Mesendoderm (in vitro differentiated cells): Measurements from ENCODE around the gene RSPH1.

ENCODE experiments used
- DNase-seq: peaks from one replicate; pipeline ENCODE4 v3.0.0; 2013
- H2AK5ac ChIP-seq: 2 replicates; pipeline ENCODE4 v1.6.1; 2013; ENCODE audit warnings: low read length, inconsistent platforms
- H2BK120ac ChIP-seq: 2 replicates; pipeline ENCODE4 v1.6.1; 2013; ENCODE audit warnings: low read depth, mild to moderate bottlenecking, low read length, moderate library complexity, mixed read lengths
- H2BK15ac ChIP-seq: replicated peaks from 2 replicates; pipeline ENCODE4 v1.6.1; 2013; ENCODE audit warnings: low read depth, mild to moderate bottlenecking, moderate library complexity
- H2BK5ac ChIP-seq: 2 replicates; pipeline ENCODE4 v1.6.1; 2013; ENCODE audit warnings: low read length, inconsistent platforms
- H3K18ac ChIP-seq: 2 replicates; pipeline ENCODE4 v1.6.1; 2013; ENCODE audit warnings: mild to moderate bottlenecking, low read length, mixed read lengths
- H3K23ac ChIP-seq: one replicate; pipeline ENCODE4 v1.6.1; 2013; ENCODE audit warnings: low read length
- H3K27ac ChIP-seq: 2 replicates; pipeline ENCODE4 v1.5.1; 2013; ENCODE audit warnings: low read depth, mild to moderate bottlenecking, inconsistent platforms, low read length, moderate library complexity
- H3K27me3 ChIP-seq: 2 replicates; pipeline ENCODE4 v1.6.1; 2013; ENCODE audit warnings: low read length, control low read depth, mild to moderate bottlenecking, inconsistent platforms; ENCODE audit not compliant: insufficient read depth, poor library complexity
- H3K36me3 ChIP-seq: 2 replicates; pipeline ENCODE4 v1.6.1; 2013; ENCODE audit warnings: low read length, inconsistent platforms; ENCODE audit not compliant: control insufficient read depth, insufficient read depth
- H3K4ac ChIP-seq: one replicate; pipeline ENCODE4 v1.6.1; 2013; ENCODE audit warnings: low read depth, mild to moderate bottlenecking, low read length, moderate library complexity
- H3K4me1 ChIP-seq: 2 replicates; pipeline ENCODE4 v1.6.1; 2013; ENCODE audit warnings: low read depth, low read length, inconsistent platforms; ENCODE audit not compliant: control insufficient read depth
- H3K4me2 ChIP-seq: 2 replicates; pipeline ENCODE4 v1.6.1; 2013; ENCODE audit warnings: low read length
- H3K4me3 ChIP-seq: 2 replicates; pipeline ENCODE4 v1.5.1; 2013; ENCODE audit warnings: mild to moderate bottlenecking, low read length
- H3K56ac ChIP-seq: one replicate; pipeline ENCODE4 v1.6.1; 2013; ENCODE audit warnings: low read length
- H3K79me1 ChIP-seq: 2 replicates; pipeline ENCODE4 v1.6.1; 2013; ENCODE audit warnings: low read length, inconsistent platforms
- H3K79me2 ChIP-seq: 2 replicates; pipeline ENCODE4 v1.6.1; 2013; ENCODE audit warnings: mild to moderate bottlenecking, low read length; ENCODE audit not compliant: control insufficient read depth, insufficient read depth
- H3K9ac ChIP-seq: 2 replicates; pipeline ENCODE4 v1.6.1; 2013; ENCODE audit warnings: low read length, inconsistent platforms
- H4K5ac ChIP-seq: one replicate; pipeline ENCODE4 v1.6.1; 2013; ENCODE audit warnings: low read length
- H4K8ac ChIP-seq: one replicate; pipeline ENCODE4 v1.6.1; 2013; ENCODE audit warnings: low read depth, mild to moderate bottlenecking, control low read depth, low read length, moderate library complexity
- WGBS: extraction: QIAGEN DNeasy Blood & Tissue Kit; methylation state at CpG from one replicate; pipeline ENCODE4 v1.1.7; 2013; ENCODE audit warnings: low lambda C conversion rate, missing lambda C conversion rate; ENCODE audit not compliant: insufficient coverage; ENCODE audit errors: extremely low coverage; 5-methylcytosine and 5-hydroxymethylcytosine counted together

RSPH1 gene

DNA sequence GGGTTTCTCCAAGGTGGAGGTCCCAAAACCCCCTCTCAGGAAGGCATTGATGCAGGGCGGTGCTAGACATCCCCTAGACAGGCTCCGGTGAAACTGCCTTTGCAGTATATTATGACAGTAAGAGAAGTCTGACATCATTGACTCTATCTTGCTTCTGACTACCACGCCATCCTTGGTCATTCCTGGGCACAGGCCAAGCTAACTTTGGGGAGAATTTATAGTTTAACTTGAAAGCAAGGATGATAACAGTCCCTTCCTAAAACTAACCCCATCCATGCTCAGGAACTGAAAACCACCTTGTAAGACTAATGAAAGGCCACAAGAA, 30.3 kb downstream of the RSPH1 start:
- peaks cover 21% of the 10 kb centered on the region for H3K4me1 ChIP-seq
- H3K56ac ChIP-seq: no peak overlapping the region
- H2BK5ac ChIP-seq: no peak overlapping the region
- no peaks in the 10 kb centered on the region for H3K79me2 ChIP-seq
- no peak overlapping the region for H3K18ac ChIP-seq
- no peak overlapping the region for H2BK15ac ChIP-seq
- H3K27ac ChIP-seq: no peak overlapping the region
- H2AK5ac ChIP-seq: peak overlapping the region; percentile 86
- H3K27me3 ChIP-seq: no peaks in the 10 kb centered on the region
- H3K4me2 ChIP-seq: no peak overlapping the region
- no peak overlapping the region for H3K23ac ChIP-seq
- DNase-seq: no peak
- H4K5ac ChIP-seq: no peak overlapping the region
- H3K9ac ChIP-seq: no peak overlapping the region
- no peak overlapping the region for H3K4ac ChIP-seq
- no peaks in the 10 kb centered on the region for H3K79me1 ChIP-seq
- H4K8ac ChIP-seq: no peak overlapping the region
- WGBS: no CpG with 5 or more reads among the region's 3 CpGs
- H2BK120ac ChIP-seq: no peak overlapping the region
- H3K36me3 ChIP-seq: no peaks in the 10 kb centered on the region
- H3K4me3 ChIP-seq: no peak overlapping the region

DNA sequence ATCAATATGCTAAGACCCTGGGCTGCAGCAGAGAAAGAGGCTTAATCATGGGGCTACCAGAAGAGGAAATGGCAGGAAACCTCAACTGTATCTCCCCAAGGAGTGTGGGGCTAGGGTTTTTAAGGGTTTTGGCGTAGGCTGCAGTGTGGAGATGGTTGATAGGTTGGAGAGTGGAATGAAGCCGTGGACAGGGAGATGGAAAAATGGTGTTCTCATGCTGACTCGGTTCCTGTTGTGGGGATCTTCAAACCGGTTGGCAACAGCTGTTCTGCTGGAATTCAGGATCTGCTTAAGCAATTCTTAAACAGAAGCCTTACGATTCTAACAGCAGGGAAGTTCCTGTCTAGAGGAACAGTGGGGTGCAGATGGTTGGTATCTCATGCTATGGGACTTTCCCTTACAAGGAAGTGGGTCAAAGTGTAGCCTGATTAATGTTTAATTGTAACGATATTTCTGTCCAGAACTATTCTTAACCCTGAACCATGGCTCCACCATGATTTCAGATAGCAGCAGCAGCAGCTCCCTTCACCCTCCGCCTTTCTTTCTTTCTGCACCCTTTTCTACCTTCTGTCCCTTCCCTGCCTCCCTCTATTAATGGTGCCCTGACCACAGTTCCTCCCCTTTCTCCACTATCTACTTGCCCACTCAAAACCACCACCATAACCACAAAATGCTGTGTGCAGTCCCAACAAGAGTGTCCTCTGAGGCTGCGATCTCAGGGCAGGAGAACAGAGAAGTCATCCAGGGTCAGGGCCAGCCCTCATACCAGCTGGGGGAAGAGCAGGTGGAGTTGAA, 30.8 kb downstream of the RSPH1 start:
- no peak overlapping the region for H3K4me2 ChIP-seq
- H3K4ac ChIP-seq: no peak overlapping the region
- no peaks in the 10 kb centered on the region for H3K79me1 ChIP-seq
- H2AK5ac ChIP-seq: peak overlapping the region; percentile 86
- H3K56ac ChIP-seq: peak overlapping the region; percentile 1
- no peak overlapping the region for H2BK120ac ChIP-seq
- WGBS: no CpG with 5 or more reads among the region's 8 CpGs
- H3K36me3 ChIP-seq: no peaks in the 10 kb centered on the region
- no peak overlapping the region for H2BK5ac ChIP-seq
- peak; percentile 22 for DNase-seq
- H2BK15ac ChIP-seq: no peak overlapping the region
- no peak overlapping the region for H3K4me3 ChIP-seq
- no peaks in the 10 kb centered on the region for H3K79me2 ChIP-seq
- H3K18ac ChIP-seq: no peak overlapping the region
- no peak overlapping the region for H3K27ac ChIP-seq
- no peaks in the 10 kb centered on the region for H3K27me3 ChIP-seq
- H3K9ac ChIP-seq: no peak overlapping the region
- no peak overlapping the region for H3K23ac ChIP-seq
- no peak overlapping the region for H4K5ac ChIP-seq
- H3K4me1 ChIP-seq: peaks cover 21% of the 10 kb centered on the region
- H4K8ac ChIP-seq: no peak overlapping the region

DNA sequence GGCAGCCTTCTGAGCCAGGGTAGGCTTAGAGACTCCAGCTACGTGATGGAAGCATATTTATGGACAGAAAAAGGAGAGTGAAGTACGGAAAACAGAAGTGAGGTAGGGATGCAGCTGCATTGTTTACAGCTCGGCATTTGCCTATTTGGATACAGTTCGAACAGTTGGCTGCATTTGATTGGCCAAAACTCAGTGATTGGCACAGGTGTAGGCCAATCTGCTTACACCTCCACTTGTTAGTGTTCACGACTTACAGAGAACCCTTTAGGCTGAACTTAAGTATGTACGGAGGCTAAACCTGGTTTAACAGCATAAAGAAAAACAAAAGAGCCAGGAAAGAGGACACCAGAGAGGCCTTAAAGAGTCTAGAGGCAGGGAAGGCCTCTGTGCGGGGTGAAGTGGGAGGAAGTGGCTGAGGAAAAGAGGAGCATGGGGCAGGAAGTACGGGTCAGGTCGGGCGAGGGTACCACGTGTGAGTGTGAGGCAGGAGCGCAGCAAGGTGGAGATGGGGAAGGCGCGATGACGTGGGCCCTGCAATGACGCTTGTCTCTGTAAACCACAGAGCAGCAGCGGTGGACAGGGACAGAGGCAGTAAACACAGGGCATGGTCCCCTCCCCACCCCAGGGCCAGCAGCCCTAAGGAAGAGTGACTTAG, 32.0 kb downstream of the RSPH1 start:
- no CpG with 5 or more reads among the region's 17 CpGs for WGBS

DNA sequence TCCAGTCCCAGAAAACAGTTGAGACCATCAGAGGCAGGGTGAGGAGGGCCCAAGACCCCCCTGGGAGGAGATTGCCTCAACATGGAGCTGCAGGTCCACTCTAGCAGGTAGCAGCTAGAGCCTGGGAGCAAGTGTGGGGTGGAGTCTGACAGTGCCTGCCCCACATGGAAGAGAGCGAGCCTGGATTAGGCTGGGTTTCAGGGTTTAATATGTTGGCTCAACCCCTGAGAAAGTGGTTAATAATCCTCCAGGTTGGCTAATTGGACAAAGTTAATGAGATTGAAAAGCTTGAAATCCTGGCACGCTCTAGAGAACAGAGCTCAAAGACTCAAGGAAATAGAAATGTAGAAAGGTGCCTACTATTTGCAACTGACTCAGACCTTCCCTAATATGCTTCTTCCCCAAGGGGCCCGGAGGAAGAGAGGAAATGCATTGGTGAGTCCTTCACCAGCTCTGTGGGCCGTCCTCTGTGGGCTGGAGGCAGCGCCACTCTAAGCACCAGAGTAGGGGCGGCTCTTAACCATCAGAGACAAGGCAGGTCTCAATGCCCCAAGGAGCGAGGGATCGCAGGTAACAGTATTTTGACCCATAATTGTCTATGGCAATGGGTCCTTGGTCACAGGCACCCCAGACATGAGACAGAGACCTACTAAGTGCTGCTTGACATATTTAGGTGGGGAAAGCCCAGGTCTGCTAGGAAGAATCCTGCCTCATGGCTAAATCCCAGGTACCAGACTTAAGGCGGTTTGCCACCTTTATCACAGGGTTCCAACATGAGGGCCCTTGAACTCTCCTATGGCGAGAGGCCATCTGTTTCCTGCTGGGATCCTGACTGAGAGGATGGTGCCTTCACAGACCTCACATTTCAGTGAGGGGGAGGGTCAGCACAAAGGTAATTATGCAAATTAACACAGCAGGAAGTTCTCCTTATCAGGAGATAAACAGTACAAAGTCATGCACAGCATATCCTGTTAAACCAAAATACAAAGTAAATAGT, 33.8 kb downstream of the RSPH1 start:
- no peaks in the 10 kb centered on the region for H3K79me2 ChIP-seq
- no peak overlapping the region for H3K9ac ChIP-seq
- H3K36me3 ChIP-seq: no peaks in the 10 kb centered on the region
- H2BK15ac ChIP-seq: no peak overlapping the region
- peak; percentile 90 for DNase-seq
- H4K8ac ChIP-seq: no peak overlapping the region
- H3K4me2 ChIP-seq: no peak overlapping the region
- no CpG with 5 or more reads among the region's 10 CpGs for WGBS
- no peaks in the 10 kb centered on the region for H3K79me1 ChIP-seq
- peak overlapping the region; percentile 58 for H3K56ac ChIP-seq
- no peak overlapping the region for H4K5ac ChIP-seq
- peaks cover 12% of the 10 kb centered on the region for H3K4me1 ChIP-seq
- peak overlapping the region; percentile 81 for H2AK5ac ChIP-seq
- H2BK120ac ChIP-seq: no peak overlapping the region
- H3K27me3 ChIP-seq: no peaks in the 10 kb centered on the region
- no peak overlapping the region for H3K4ac ChIP-seq
- H3K23ac ChIP-seq: no peak overlapping the region
- no peak overlapping the region for H3K27ac ChIP-seq
- peak overlapping the region; percentile 79 for H2BK5ac ChIP-seq
- peak overlapping the region; percentile 16 for H3K18ac ChIP-seq
- H3K4me3 ChIP-seq: no peak overlapping the region

More for the DNA sequence above, 32.0 kb downstream of the RSPH1 start:
- H2BK120ac ChIP-seq: no peak overlapping the region
- peak; percentile 94 for DNase-seq
- no peak overlapping the region for H3K27ac ChIP-seq
- H3K79me1 ChIP-seq: no peaks in the 10 kb centered on the region
- no peaks in the 10 kb centered on the region for H3K36me3 ChIP-seq
- no peak overlapping the region for H2BK15ac ChIP-seq
- H3K4me1 ChIP-seq: peaks cover 19% of the 10 kb centered on the region
- no peak overlapping the region for H4K8ac ChIP-seq
- no peaks in the 10 kb centered on the region for H3K27me3 ChIP-seq
- H3K9ac ChIP-seq: no peak overlapping the region
- H3K23ac ChIP-seq: peak overlapping the region; percentile 59
- peak overlapping the region; percentile 56 for H2BK5ac ChIP-seq
- H4K5ac ChIP-seq: peak overlapping the region; percentile 9
- peak overlapping the region; percentile 52 for H3K56ac ChIP-seq
- H3K4ac ChIP-seq: no peak overlapping the region
- no peak overlapping the region for H3K18ac ChIP-seq
- no peak overlapping the region for H3K4me2 ChIP-seq
- H3K4me3 ChIP-seq: no peak overlapping the region
- H2AK5ac ChIP-seq: peak overlapping the region; percentile 73
- H3K79me2 ChIP-seq: no peaks in the 10 kb centered on the region

DNA sequence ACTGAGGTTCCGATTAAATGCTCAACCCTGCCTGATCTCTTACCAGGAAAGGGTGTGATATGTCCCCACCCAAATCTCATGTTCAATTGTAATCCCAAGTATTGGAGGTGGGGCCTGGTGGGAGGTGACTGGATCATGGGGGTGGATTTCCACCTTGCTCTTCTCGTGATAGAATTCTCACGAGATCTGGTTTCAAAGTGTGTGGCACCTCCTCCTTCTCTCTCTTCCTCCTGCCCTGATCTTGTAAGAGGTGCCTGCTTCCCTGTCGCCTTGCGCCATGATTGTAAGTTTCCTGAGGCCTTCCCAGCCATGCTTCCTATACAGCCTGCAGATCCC, 34.9 kb downstream of the RSPH1 start:
- Histone ChIP-seq H2AK5ac (peak overlapping the region; percentile 23), H3K27ac (no peak overlapping the region), H3K18ac (no peak overlapping the region), H3K36me3 (no peaks in the 10 kb centered on the region), H2BK15ac (no peak overlapping the region), H2BK120ac (no peak overlapping the region), H3K9ac (no peak overlapping the region), H3K79me2 (no peaks in the 10 kb centered on the region), H4K5ac (no peak overlapping the region), H3K4me3 (no peak overlapping the region), H3K56ac (no peak overlapping the region), H3K27me3 (no peaks in the 10 kb centered on the region), H3K79me1 (no peaks in the 10 kb centered on the region), H2BK5ac (no peak overlapping the region), H3K4me1 (peaks cover 12% of the 10 kb centered on the region), H3K4ac (no peak overlapping the region), H4K8ac (no peak overlapping the region), H3K23ac (no peak overlapping the region), H3K4me2 (no peak overlapping the region)
- WGBS: no CpG with 5 or more reads among the region's 5 CpGs
- DNase-seq: no peak
